ENCODE results near the gene TNS3. TPM values are rescaled to one million over a fixed set of nuclear protein-coding genes. Genes with fewer than 3 reads are reported as not detected.
"Not testable (repeated sequence)": the region's sequence is repeated elsewhere in the genome, so short reads cannot be mapped to it uniquely, and the experiment has no call there.

The TNS3 gene
- total RNA-seq, 3 donors from 2014 or later, result 69.1 to 98.9 (median 69.9) TPM

GRCh38 chr7:47605816-47606575, 24.1 kb upstream of the TNS3 start:
- Histone ChIP-seq H3K4me3 (no peak overlapping the region), H3K36me3 (ENCODE audit: low read depth) (no peaks in the 10 kb centered on the region), H3K4me1 (ENCODE audit: low read depth) (peaks cover 19% of the 10 kb centered on the region), H3K9me3 (no peaks in the 10 kb centered on the region)
- TF ChIP-seq CTCF (IDR thresholded peaks at IDR 0.05), result no peak
- ATAC-seq (no peak), DNase-seq (no peak)
- intact Hi-C loops (cut with DNase I, micrococcal nuclease), result no loop called here

- Histone ChIP-seq H3K36me3 (ENCODE audit: low read depth) (no peaks in the 10 kb centered on the region), H3K4me3 (no peak overlapping the region), H3K4me1 (ENCODE audit: low read depth) (peaks cover 8% of the 10 kb centered on the region), H3K9me3 (no peaks in the 10 kb centered on the region)
- no peak for ATAC-seq
- no peak for TF ChIP-seq CTCF (IDR thresholded peaks at IDR 0.05)
- intact Hi-C loops (cut with DNase I, micrococcal nuclease), result no loop called here
- no peak for DNase-seq
These were observed 22.6 kb upstream of the TNS3 start for GRCh38 chr7:47604496-47604890.

- ATAC-seq; intact Hi-C loops (cut with DNase I, micrococcal nuclease); H3K9me3 ChIP-seq; DNase-seq; H3K4me3 ChIP-seq; H3K36me3 ChIP-seq (ENCODE audit: low read depth); H3K4me1 ChIP-seq (ENCODE audit: low read depth): not testable (repeated sequence)
These were observed 21.8 kb upstream of the TNS3 start for GRCh38 chr7:47603514-47604255.

GRCh38 chr7:47602272-47603004, 20.5 kb upstream of the TNS3 start:
- ATAC-seq (no peak), DNase-seq (no peak)
- Histone ChIP-seq H3K4me3 (no peak overlapping the region), H3K9me3 (peaks cover 5% of the 10 kb centered on the region), H3K4me1 (ENCODE audit: low read depth) (peaks cover 8% of the 10 kb centered on the region), H3K36me3 (ENCODE audit: low read depth) (no peaks in the 10 kb centered on the region)
- intact Hi-C loops (cut with DNase I, micrococcal nuclease), result no loop called here
- no peak for TF ChIP-seq CTCF (IDR thresholded peaks at IDR 0.05)

- Histone ChIP-seq H3K4me1 (ENCODE audit: low read depth) (peaks cover 8% of the 10 kb centered on the region), H3K36me3 (ENCODE audit: low read depth) (no peaks in the 10 kb centered on the region), H3K4me3 (no peak overlapping the region), H3K9me3 (peaks cover 11% of the 10 kb centered on the region)
- ATAC-seq (no peak), DNase-seq (no peak)
- intact Hi-C loops (cut with DNase I, micrococcal nuclease), result no loop called here
- TF ChIP-seq CTCF (IDR thresholded peaks at IDR 0.05), result no peak
These were observed 20.0 kb upstream of the TNS3 start for GRCh38 chr7:47601881-47602249.

Measured in mucosa of descending colon (tissue), 3 donors.